ENCODE measurements around the gene RAPGEF5. TPM values are rescaled to one million over a fixed set of nuclear protein-coding genes. Genes with fewer than 3 reads are reported as not detected.

Gene RAPGEF5
- total RNA-seq, 1 experiment from 2014 or later, result 13.3 TPM

DNA sequence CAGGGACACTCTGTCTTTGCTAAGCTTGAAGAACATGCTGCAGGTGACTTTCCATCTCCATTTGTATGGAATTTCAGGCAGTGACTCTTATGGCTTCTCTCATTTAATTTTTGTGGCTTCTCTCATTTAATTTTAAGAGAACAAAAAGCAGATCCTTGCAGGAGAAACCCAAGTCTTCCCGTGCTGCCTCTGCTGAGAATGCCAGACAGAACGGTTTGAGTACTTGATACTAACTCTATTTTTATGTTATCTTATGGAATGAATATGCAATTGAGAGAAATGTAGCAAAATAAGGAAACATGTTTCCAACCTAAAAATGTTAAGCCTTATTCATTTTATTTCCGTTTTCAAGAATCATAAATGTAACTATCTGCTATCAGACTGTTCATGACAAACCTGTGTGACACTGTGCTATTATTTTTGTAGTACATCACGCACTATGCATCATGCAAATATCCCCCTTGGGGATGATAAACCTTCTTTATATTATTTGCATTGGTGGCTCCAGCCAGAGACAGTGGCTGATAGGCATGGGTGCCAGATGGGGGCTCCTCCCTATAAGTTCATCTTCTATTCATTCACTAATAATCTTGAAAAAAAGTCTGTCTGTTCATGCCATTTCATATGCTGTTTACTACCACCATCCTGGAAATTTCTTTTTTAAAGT lies 6.9 kb upstream of the RAPGEF5 start:
- Histone ChIP-seq H3K14ac (ENCODE audit: insufficient read depth, low read length) (no peak overlapping the region), H3K9ac (ENCODE audit: extremely low read depth, insufficient read length, low read length) (no peak overlapping the region), H2AK5ac (ENCODE audit: insufficient read length, low read length) (no peak overlapping the region), H3K4me1 (ENCODE audit: insufficient read depth, low read length) (no peaks in the 10 kb centered on the region), H3K56ac (ENCODE audit: insufficient read length, low read depth, low read length) (no peak overlapping the region), H4K91ac (ENCODE audit: insufficient read length, low read depth, low read length) (no peak overlapping the region), H3K18ac (ENCODE audit: insufficient read length, low read depth, low read length) (no peak overlapping the region), H2BK120ac (ENCODE audit: low read depth, low read length, poor library complexity, severe bottlenecking) (no peak overlapping the region), H4K5ac (ENCODE audit: insufficient read length, low read depth, low read length) (no peak overlapping the region), H2BK12ac (ENCODE audit: insufficient read length, low read depth, low read length) (no peak overlapping the region), H3K23ac (ENCODE audit: insufficient read length, low read depth, low read length) (no peak overlapping the region), H2AFZ (ENCODE audit: low read length) (no peak overlapping the region), H2BK20ac (ENCODE audit: low read depth, low read length, poor library complexity, severe bottlenecking) (no peak overlapping the region), H4K8ac (replicated peaks; ENCODE audit: insufficient read length, low read depth, low read length) (no peak overlapping the region), H3K4ac (ENCODE audit: low read depth, low read length) (no peak overlapping the region), H4K20me1 (ENCODE audit: control insufficient read depth, insufficient read depth, insufficient read length) (no peaks in the 10 kb centered on the region), H3T11ph (ENCODE audit: low read length) (no peak overlapping the region), H3K27me3 (ENCODE audit: insufficient read depth, low read length) (no peaks in the 10 kb centered on the region), H3K4me2 (ENCODE audit: insufficient read depth, insufficient read length, low read length) (no peak overlapping the region), H2BK5ac (ENCODE audit: insufficient read length, low read length) (no peak overlapping the region), H3K27ac (ENCODE audit: insufficient read length, low read depth, low read length) (no peak overlapping the region), H3K79me2 (ENCODE audit: insufficient read depth, low read length) (no peaks in the 10 kb centered on the region), H2BK15ac (ENCODE audit: low read depth, low read length) (no peak overlapping the region), H3K9me3 (ENCODE audit: control insufficient read depth, low read depth, low read length) (no peaks in the 10 kb centered on the region), H3K23me2 (ENCODE audit: insufficient read length, low read depth, low read length, poor library complexity, severe bottlenecking) (no peaks in the 10 kb centered on the region), H3K79me1 (ENCODE audit: insufficient read depth, low read depth, low read length, poor library complexity, severe bottlenecking) (no peaks in the 10 kb centered on the region)
- Mint-ChIP-seq H3K4me3 (no peak overlapping the region), H3K27ac (no peak overlapping the region), H3K27me3 (ENCODE audit: low read depth) (peaks cover 3% of the 10 kb centered on the region), H3K9me3 (no peaks in the 10 kb centered on the region), H3K36me3 (ENCODE audit: insufficient read depth in 1 of 3, low read depth in 3 of 3) (no peaks in the 10 kb centered on the region), H3K4me1 (no peaks in the 10 kb centered on the region; a peak in 1 of 4 replicates)
- DNase-seq, result no peak
- WGBS (ENCODE audit: extremely low coverage, insufficient read length, low lambda C conversion rate), result no CpG with 5 or more reads among the region's 4 CpGs
- TF ChIP-seq, protein P1, sequence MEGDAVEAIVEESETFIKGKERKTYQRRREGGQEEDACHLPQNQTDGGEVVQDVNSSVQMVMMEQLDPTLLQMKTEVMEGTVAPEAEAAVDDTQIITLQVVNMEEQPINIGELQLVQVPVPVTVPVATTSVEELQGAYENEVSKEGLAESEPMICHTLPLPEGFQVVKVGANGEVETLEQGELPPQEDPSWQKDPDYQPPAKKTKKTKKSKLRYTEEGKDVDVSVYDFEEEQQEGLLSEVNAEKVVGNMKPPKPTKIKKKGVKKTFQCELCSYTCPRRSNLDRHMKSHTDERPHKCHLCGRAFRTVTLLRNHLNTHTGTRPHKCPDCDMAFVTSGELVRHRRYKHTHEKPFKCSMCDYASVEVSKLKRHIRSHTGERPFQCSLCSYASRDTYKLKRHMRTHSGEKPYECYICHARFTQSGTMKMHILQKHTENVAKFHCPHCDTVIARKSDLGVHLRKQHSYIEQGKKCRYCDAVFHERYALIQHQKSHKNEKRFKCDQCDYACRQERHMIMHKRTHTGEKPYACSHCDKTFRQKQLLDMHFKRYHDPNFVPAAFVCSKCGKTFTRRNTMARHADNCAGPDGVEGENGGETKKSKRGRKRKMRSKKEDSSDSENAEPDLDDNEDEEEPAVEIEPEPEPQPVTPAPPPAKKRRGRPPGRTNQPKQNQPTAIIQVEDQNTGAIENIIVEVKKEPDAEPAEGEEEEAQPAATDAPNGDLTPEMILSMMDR (conservative IDR thresholded peaks at IDR 0.05), result no peak

Data from H9 (cell line).